Epithelial cell of esophagus (primary cell): ENCODE data around the gene TMEM163.
"Not testable (repeated sequence)": the region's sequence is repeated elsewhere in the genome, so short reads cannot be mapped to it uniquely, and the experiment has no call there.

Experiments used
- DNase-seq: peaks from one replicate; pipeline ENCODE4 v3.0.0; 2010; ENCODE audit warnings: low read depth
- H3K4me3 ChIP-seq: 2 replicates; pipeline ENCODE4 v1.5.1; 2011; ENCODE audit warnings: mild to moderate bottlenecking, low read length, control low read depth
- CTCF ChIP-seq: IDR thresholded peaks from 2 replicates; pipeline ENCODE4 v1.5.1; 2011; ENCODE audit warnings: low read depth, mild to moderate bottlenecking, low read length, control low read depth, inconsistent platforms; ENCODE audit not compliant: insufficient read depth; ENCODE audit errors: missing control alignments

The TMEM163 gene

GRCh38 chr2:134657650-134658250, 61.0 kb downstream of the TMEM163 start:
- no peak for DNase-seq

GRCh38 chr2:134656391-134656790, 62.4 kb downstream of the TMEM163 start:
- not testable (repeated sequence) for DNase-seq

More at GRCh38 chr2:134657650-134658250, 61.0 kb downstream of the TMEM163 start:
- H3K4me3 ChIP-seq: no peak overlapping the region
- TF ChIP-seq CTCF: peak; percentile 31

DNA sequence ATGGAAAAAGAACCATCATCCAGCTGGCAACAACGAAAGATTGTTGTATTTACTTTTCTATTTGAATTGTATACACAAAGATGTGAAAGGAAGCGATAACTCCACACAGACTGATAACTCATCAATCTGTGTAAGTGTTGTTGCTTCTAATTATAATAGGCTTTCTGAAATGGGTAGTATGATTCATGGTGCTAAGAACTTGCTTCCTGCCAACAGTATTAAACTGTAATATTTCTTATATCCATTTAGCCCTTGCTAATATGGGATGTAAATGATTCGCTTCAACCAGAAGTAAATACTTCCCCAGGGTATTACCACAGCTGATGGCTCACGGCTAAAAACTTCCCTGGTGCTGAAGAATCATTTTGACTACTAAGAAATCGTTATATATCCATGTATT, 70.2 kb downstream of the TMEM163 start:
- H3K4me3 ChIP-seq: no peak overlapping the region
- peak; percentile 7 for DNase-seq
- no peak for TF ChIP-seq CTCF

More at GRCh38 chr2:134656391-134656790, 62.4 kb downstream of the TMEM163 start:
- not testable (repeated sequence) for H3K4me3 ChIP-seq

DNA sequence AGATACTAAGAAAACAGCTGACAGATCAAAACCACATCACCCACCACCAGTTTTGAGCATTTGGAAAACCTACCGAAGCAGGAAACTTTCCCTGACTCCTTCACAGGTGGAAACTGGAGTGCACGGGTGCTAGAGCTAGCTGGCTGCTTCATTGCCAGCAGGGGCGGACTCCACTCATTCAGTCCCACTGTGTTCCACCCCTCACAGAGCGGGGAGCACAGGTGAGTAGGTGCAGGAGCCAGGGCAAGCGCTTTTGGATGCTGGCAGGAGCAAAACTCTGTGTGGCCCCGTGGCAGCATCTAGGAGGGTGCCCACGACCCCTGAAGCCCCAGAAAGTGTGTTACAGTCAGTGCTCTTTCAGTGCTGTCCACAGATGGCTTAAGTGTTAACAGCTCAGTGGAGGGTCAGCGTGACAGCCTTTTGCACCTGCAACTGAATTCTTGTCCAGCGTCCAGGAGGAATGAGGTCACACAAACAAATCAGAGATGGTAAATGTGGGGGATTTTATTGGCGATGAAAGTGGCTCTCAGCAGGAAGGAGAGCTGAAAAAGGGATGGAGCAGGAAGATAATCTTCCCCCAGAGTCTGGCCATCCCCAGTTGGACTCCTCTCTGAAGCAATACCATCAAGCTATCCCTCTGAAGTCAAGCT, 71.1 kb downstream of the TMEM163 start:
- no peak overlapping the region for H3K4me3 ChIP-seq
- no peak for TF ChIP-seq CTCF
- DNase-seq: no peak

DNA sequence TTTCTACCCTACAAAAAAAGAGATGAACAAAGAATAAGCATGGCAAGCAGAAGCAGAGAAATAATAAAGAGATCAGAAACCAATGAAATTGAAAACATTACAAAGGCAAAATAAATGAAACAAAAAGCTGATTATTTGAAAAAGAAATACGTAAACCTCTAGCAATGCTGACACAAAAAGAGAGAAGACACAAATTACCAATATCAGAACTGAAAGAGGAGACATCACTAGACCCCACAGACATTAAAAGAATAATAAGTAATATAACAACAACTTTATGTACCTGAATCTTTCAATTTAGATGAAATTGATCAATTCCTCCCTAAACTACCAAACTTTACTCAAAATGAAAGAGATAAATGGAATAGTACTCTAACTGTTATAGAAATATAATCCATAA, 75.9 kb downstream of the TMEM163 start:
- DNase-seq: no peak
- no peak overlapping the region for H3K4me3 ChIP-seq
- no peak for TF ChIP-seq CTCF

DNA sequence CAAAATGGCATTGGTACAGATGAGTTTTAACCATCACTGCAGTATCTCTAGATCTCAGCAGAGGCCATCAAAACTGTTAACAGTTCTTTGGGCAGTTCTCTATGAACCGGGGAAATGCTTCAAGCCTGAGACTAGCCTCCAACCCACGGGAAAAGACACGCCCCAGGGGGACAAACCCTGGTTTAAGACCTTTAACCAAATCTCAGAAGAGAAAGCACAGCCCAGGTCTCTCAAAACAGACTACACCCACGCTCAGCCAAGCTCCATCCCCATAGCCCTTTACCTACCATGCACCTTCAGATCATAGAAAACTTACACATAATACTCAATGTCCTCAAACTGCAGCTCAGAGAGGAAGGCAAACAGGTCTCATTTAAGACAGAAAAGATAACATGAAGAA, 78.3 kb downstream of the TMEM163 start:
- no peak for DNase-seq
- no peak for TF ChIP-seq CTCF
- no peak overlapping the region for H3K4me3 ChIP-seq

GRCh38 chr2:134639265-134639664, 79.5 kb downstream of the TMEM163 start:
- TF ChIP-seq CTCF: no peak
- no peak for DNase-seq
- H3K4me3 ChIP-seq: no peak overlapping the region
